CD1c-positive myeloid dendritic cell (primary cell): ENCODE measurements around the gene ANO3.

ENCODE experiments used
- DNase-seq: peaks from one replicate; pipeline ENCODE4 v3.0.0-alpha.2; 2016; ENCODE audit errors: extremely low spot score

ANO3 gene

DNA sequence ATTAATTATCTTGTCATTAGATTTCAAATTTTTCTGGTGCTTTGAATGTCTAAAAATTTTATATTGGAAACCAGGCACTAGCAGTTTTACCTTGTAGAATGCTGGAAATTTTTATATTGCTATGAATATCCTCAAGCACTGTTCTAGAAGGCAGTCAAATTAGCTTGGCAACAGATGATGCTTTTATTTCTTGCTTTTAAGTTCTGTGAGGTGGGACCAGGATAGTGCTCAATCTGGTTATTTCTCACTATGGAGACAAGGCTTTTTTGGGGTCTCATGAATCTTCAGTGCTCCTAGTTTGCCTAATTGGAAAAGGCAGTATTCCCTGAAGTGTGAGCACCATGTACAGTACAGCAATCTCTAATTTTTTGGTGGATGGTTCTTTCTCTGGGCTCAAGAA, 27.1 kb downstream of the ANO3 start:
- DNase-seq = no peak

DNA sequence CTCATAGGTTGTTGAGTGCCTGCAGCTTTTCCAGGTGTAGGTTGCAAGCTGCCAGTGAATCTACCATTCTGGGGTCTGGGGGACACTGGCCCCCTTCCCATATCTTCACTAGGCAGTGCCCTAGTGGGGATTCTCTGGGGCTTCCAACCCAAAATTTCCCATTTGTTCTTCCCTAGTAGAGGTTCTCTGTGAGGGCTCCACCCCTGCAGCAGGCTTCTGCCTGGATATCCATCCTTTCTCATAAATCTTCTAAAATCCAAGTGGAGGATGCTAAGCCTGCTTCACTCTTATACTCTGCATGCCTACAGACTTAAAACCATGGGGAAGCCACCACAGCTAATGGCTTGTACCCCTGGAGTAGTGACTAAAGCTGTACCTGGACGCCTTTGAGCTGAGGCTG, 33.4 kb downstream of the ANO3 start:
- DNase-seq = no peak

DNA sequence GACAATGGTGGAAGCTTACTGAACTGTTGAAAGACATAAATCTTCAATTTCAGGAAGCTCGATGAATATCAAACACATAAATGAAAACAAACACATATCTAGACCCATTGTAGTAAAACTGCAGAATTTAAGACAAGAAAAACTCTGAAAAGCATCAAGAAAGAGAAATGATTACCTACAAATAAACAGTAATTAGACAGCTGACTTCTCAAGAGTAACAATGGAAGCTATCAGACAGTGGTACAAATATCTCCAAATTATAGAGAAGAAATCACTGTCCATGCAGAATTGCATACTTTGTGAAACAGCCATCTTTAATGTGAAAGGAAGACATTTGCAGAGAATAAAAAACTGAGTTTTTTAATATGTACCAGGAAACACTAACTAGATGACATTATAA, 45.7 kb downstream of the ANO3 start:
- DNase-seq = no peak

DNA sequence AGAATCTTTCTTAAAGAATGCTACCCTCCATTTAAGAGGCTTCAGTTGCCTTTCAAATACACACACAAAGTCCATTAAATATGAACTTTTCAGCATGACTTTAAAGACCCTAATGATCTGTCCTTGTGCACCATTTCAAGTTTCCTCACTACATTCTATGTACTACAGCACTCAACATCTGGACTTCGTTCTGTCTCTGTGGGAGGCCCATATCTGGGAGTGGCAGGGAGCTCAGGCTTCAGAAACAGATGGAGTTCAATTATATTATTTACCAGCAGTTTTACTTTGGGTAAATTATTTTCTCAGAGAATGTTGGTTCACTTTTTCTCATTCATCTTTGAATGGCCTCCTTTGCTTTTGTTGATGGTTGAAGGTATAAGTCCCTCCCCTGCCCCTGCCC, 67.4 kb downstream of the ANO3 start:
- DNase-seq = no peak

DNA sequence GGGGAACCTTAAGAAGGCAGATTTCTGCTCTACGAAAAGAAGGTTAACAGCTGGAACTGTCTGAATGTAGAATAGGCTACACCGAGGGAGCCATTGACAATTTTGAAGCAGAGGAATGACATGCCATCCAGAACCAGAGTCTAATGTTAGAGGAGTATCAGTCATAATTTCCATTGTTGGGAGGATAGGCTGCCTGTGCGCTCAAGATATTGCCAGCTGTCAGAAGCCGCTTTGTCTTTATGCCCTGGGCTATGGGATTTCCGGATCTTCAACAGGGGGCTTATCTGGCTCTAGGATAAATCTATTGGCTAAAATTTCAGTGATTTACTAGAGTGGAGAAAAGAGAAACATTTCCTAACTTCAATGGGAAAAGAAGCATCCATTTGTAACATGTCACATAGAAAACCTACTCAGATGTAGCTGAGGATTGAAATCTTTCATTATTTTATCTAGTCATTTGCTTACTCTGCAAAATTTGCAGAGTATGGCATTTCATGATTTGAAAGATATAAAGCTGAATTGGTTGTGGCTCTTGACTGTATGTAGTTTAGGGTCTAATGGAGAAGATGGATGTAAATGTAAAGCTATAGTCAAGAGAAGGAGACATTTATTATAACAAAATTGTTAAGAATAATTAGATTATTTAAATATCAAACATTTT, 78.9 kb downstream of the ANO3 start:
- DNase-seq = no peak

DNA sequence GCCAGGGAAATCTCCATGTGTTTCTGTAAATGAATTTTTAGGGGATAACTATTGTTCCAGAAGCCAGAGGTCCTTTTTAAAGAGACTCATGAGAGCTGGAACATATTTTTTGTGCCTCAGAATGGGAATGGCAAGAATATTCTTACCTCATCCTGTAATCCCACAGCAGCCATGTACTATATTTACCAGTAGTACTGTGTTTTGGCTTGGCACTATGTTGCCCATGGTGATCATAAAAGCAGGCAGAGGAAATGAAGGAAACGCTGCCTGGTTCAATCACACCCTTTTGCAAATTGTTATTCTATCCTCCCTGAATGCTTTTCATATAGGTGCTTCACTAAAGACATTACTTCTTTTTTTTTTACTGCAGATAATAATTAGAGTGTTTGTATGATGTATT, 81.0 kb downstream of the ANO3 start:
- no peak for DNase-seq

DNA sequence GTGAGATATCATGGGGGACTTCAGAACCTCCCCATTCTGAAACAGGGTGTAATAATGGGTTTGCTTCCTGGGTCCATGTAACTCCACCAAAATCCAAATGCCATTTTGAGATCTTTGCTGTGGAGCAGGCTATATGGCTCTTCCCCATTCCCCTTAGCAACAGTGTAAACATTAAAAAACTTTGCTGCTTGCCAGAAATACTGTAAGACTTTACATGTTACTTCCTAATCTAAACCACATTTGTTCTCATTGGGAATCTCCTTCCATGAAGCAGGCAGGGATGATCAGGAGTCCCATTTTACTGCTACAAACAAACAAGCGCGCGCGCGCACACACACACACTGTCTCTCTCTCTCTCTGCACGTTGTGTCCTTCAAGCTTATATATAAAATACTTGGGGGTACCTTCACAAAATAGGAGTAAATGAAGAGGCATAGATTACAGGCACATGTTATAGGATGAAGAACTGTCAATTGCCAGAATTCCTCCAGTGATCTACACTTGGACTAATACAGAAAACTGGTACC, 86.5 kb downstream of the ANO3 start:
- no peak for DNase-seq

DNA sequence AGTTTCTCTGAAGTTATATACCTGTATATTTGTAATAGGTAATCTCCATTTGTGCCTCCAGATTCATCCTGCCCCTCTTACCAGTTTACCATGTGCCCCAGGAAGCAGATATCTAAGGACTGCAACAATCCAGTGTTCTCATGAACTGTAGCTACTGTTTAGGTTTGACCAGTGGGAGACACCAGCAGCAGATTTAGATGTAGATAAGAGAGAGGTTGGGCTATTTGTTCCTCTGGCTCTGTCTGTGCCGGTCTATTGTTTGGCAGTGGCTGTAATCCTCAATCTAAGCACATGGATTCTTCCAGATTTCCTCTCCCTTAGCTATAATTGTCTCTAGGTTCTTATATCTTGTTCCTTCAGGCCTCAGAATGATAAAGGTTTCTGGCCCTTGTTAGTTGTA, 88.4 kb downstream of the ANO3 start:
- DNase-seq = no peak

DNA sequence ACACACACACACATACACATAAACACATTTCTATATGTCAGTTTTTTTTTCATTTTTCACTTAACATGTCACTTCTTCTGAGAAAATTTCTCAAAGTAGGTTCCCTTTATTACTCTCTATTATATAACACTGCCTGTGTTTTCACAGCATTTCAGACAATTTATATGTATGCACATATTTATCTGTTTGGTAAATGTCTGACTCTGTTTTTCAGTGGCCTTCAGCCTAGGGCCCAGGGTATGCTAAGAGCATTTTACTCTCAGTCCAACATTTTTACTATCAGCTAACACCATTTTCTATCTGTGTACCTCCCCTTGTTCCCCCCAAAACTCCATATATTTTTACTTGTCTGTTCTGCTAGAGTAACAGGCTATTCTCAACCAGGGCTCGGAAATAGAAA, 92.3 kb downstream of the ANO3 start:
- no peak for DNase-seq

DNA sequence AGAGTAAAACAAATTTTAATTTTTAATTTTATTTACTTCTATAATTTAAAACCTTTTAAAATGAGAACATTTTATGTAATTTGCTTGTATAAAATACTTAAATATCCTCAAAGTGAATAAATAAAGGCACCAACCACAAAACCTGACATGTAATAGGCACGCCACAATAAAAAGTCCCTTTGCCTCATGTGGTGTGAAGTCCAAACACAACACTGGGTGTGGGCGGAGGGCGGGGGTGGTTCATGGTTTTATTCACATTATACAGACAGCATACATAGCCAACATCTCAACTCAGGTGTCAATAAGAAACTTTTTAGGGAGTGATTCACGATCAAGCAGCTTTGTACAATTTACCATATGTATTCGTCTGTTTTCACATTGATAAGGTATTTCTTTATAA, 107.9 kb downstream of the ANO3 start:
- no peak for DNase-seq

DNA sequence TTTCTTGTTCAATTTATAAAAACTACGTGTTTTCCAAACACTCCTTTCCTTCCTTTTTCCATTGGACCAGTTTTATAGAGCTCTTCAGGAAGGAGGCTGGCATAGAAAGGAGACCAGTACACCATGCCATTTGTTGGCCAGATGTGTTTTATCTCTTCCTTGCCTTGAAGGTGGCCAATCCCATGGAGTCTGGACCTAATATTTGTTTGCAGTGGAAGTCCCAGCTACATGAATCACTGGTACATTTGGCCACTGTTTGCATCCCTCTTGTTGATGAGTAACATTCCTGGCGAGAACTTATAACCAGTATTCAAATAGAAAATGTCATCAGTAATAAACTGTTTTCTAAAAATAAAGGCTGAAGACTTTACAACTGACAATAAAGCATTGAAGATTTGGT, 110.2 kb downstream of the ANO3 start:
- no peak for DNase-seq

DNA sequence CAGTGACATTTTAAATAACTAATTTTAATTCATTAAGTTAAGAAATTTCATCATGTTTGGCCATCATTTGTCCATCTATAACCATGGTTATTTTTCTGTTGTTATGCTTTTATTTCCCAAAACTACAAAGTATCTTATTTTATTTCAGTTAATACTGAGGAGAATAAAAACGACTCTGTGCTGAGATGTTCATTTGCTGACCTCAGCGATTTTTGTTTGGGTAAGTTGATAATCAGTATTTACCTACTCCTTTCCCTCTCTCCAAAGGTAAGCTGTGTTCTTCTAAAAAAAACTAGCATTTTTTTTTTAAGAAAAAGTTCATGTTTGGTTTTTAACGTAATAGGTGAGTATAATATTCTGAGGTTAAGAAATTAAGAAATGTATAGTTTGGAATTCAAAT, 111.7 kb downstream of the ANO3 start:
- no peak for DNase-seq

DNA sequence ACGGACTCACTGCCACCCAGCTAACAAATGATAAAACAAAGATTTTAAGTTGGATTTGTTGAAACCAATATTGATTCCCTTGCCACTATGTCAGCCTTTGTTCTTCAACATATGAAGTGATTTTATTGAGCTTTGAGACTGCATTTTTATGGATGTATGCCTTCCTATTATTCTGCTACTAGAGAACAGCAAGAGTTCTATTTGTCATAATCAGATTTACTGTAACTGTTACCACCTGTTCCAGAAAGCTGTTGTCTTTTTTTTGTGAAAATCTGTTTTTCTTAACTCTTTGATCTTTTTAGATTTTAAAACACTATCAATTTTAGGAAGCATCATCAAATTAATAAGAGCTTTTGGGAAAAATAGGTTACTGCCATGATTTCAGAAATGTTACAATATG, 125.7 kb downstream of the ANO3 start:
- DNase-seq = no peak

DNA sequence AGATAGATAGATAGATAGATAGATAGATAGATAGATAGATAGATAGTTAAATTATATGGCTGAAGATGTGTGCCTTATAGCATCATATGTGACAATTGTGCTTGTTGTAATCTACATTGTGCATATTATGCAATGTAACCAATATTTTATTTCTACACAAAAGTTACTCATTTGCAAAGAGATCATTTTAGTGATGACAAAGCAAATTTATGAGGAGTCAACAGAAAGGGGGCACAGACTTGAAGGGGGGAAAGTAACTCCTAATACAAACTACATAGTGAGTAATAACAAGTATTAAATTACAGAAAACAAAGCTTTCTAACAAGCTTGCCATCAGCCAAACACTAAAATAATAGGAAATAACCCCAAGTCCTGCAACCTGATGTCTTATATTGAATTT, 133.3 kb downstream of the ANO3 start:
- DNase-seq = no peak

DNA sequence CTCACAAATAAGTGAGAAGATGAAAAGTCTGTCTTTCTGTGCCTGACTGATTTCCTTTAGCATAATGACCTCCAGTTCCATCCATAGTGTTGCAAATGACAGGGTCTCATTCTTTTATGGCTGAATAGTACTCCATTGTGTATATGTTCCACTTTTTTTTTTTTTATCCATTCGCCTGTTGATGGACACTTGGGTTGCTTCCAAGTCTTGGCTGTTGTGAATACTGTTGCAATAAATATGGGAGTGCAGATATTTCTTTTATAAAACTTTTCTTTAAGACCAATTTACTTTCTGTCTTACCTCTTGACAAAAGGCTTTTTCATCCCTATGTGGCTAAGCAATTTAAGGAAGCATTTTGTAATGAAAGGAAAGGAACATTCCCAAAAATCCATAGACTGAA, 135.6 kb downstream of the ANO3 start:
- DNase-seq = no peak

DNA sequence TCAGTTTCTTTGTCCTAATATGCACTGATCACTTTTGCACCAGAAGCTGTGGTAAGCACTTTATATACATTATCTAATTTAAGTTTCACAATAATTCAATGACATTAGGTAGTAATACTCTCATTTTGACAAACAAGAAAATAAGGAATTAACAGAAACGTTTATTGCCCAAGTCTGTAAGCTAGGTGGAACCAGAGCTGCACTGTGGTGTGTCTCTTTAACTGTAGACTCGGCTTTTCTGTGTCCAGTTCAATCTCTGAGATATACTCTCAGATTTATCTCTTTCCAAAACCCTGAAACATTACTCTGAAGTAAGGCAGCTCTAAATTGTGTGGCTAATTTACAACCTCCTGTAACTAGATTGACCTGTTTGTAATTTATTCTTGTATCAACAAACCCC, 139.1 kb downstream of the ANO3 start:
- no peak for DNase-seq

DNA sequence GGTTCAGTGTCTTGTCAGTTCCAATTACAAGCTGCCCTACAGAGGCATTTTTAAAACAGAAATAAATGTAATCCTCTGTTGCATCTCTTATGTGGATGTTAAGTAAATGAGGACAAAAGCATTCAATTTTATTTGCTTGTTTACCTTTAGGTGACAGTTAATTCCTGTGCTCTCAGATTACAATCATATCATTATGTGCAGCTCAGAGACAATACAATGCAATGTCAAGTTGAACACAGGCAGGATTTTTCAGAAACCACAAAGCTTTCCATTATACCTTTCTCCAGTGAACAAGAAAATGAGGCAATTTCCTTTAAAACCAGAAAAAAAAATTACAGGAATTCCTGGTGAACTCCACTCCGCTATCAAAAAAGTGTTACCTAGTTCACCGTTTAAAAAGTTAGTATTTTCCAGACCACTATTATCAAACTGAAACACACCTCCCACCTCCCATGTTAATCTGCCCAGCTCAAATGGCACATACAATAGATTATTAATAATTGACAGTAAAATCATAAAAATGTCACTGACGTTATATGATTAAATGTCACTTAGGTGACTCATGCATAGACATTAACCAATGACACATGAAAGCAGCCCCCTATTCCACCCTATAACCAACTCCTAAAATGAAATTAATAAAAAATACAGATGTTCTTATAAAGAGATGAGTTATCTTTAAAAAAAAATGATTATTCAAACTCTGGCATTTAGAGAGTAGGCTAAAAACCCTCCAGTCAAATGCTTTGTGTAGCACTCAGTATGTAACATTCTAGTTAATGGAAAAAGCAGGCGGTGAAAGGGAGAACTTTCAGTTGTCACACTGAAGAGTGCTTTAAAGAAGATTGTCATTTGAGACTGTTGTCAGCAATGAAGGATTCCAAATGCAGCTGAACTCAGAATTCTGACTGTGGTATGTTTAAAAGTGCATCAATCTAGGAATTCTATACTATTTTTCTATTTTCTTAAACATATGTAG, 141.6 kb downstream of the ANO3 start:
- no peak for DNase-seq

DNA sequence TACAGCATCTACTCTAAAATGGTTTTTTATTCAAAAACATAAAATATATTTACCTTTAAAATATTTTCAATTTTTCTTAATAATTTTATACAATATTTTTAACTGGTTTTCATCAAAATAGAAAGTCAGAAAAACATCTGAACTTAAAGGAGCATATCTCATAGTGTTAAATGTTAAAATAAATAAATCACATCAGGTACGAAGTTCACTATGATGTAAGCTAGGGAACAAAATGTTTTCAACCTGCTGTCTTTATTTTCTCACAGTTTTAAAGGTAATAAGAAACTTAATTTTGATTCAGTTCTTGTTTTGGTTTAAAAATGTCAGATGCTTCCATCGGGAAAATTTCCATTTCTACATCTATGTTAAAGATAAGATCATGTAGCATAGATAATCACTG, 142.5 kb downstream of the ANO3 start:
- no peak for DNase-seq

DNA sequence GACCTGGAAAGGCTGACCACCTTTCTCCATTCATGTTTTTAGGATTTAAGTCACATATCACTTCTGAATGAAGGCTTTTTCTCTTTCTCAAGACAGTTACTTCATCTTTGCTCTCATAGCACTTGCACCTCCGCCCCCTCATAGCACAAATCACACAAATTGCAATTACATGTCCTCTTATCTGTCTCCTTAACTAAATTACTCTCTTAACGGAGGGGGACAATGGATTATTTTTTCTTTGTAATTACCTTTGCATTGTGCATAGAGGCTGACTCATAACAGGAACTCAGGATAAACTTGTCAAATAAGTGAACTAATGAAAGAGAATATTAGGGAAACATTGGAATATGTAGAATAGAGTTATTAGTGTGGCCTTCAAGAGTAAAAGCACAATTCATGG, 145.5 kb downstream of the ANO3 start:
- no peak for DNase-seq

DNA sequence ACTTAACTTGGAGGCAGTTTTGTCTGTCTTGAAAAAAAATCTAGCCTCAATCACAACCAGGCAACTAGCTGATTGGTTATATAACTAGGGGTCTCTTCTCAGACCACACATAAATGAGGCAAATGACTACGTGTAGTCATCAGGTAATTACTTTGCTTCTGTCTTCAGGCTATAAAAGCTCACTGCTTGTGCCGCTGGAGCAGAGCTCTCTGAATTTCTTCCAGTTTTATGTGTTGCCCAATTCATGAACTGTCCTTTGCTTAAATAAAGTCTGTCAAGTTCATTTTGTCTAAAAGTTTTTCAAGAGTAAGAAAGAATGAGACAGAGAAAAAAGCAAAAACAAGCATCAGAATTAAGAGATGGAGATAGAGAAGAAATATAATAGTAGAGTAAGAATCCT, 146.8 kb downstream of the ANO3 start:
- DNase-seq = no peak

DNA sequence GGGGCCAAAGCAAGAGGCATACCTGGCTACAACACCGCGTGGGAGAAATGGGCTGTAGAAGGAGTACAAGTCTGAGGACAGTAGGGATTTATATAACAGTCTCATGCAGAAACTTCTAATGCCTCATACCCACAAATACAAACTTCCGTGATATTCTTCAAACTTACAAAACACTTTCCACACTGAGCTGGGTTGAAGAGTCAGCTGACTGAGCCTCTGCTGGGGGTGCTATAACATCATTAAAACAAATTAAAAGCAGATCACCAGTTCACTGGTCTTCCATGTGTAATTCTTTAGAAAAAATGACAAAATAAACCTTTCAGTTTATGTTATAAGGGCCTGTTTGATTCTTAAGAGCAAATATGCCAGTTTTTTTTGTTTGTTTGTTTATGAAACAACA, 148.1 kb downstream of the ANO3 start:
- no peak for DNase-seq

DNA sequence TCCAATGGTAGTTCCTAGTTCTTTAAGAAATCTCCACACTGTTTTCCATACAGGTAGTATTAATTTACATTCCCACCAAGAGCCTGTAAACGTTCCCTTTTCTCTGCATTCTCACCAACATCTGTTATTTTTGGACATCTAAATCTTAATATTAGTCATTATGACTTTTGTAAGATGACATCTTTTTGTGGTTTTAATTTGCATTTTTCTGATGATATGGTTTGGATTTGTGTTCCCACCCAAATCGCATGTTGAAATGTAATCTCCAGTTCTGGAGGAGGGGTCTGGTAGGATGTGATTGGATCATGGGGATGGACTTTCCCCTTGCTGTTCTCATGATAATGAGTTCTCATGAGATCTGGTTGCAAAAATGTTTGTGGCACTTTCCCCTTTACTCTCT, 151.2 kb downstream of the ANO3 start:
- DNase-seq = no peak

DNA sequence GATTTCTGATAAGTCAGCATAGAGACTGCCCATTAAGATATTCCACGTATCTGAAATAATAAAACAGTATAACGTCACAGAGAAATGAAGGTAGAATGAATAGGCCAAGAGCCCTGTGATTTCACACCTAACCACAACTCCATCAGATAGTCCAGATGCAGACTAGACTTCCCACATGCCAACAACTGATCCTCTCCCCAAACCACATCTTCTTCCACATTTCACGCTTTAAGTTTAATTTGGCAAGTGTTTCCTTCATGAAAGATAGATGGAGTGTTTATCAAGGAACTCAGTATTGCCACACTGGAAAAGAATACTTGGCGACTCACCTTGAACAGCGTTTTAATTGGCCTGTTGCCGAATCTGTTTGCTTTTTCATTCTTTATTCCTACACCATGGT, 158.6 kb downstream of the ANO3 start:
- DNase-seq = no peak
